Measurements from ENCODE around the gene AUTS2.

GRCh38 chr7:69595415-69595814 lies 2.9 kb upstream of the AUTS2 start:
- TF ChIP-seq POLR2A (IDR thresholded peaks at IDR 0.05; ENCODE audit: low read depth, low read length) (no peak), POLR2AphosphoS5 (IDR thresholded peaks at IDR 0.05; ENCODE audit: low read depth, low read length) (no peak)
